GM18508 (cell line): ENCODE measurements around the gene RPL29.

Experiments used
- ATAC-seq: cut with Tn5 transposase; IDR thresholded peaks from one replicate; pipeline ENCODE4 v1.9.1; 2021; ENCODE audit warnings: moderate number of reproducible peaks; ENCODE audit not compliant: insufficient read depth, unreplicated experiment

Gene RPL29

GRCh38 chr3:51986010-51986947 lies 9.4 kb downstream of the RPL29 start:
- no peak for ATAC-seq

GRCh38 chr3:51985063-51985462 lies 10.6 kb downstream of the RPL29 start:
- ATAC-seq: no peak

- ATAC-seq: no peak
Measured at GRCh38 chr3:51984269-51984647, 11.4 kb downstream of the RPL29 start.

GRCh38 chr3:51983578-51984268 lies 12.0 kb downstream of the RPL29 start:
- ATAC-seq: no peak

GRCh38 chr3:51982838-51983577 lies 12.7 kb downstream of the RPL29 start, which contains the start of gene ACY1:
Gene ACY1, plus strand, starts transcription at chr3:51983535. Its CDS starts 530 bp downstream, at chr3:51984065.
- ATAC-seq: peak; percentile 39

- ATAC-seq: peak; percentile 26
Measured at GRCh38 chr3:51982352-51982837, 13.3 kb downstream of the RPL29 start.

- ATAC-seq: no peak
Measured at GRCh38 chr3:51980253-51980652, 15.4 kb downstream of the RPL29 start.

GRCh38 chr3:51978143-51978502 lies 17.6 kb downstream of the RPL29 start:
- no peak for ATAC-seq

GRCh38 chr3:51977446-51978142 lies 18.1 kb downstream of the RPL29 start:
- no peak for ATAC-seq

GRCh38 chr3:51975852-51976549 lies 19.7 kb downstream of the RPL29 start:
- ATAC-seq: no peak

- no peak for ATAC-seq
Measured at GRCh38 chr3:51974963-51975851, 20.5 kb downstream of the RPL29 start, which contains the start of gene ABHD14A. Gene ABHD14A, plus strand, starts transcription at chr3:51975064. Its CDS starts 72 bp downstream, at chr3:51975136.

GRCh38 chr3:51974277-51974962 lies 21.3 kb downstream of the RPL29 start:
- ATAC-seq: no peak

GRCh38 chr3:51971350-51971749 lies 24.3 kb downstream of the RPL29 start:
- ATAC-seq: no peak

GRCh38 chr3:51970606-51971300 lies 24.9 kb downstream of the RPL29 start:
- no peak for ATAC-seq

- ATAC-seq: no peak
Measured at GRCh38 chr3:51969841-51970240, 25.9 kb downstream of the RPL29 start.

GRCh38 chr3:51968883-51969678 lies 26.6 kb downstream of the RPL29 start:
- no peak for ATAC-seq
